Measurements from ENCODE around the gene ZFPM1. TPM values are rescaled to one million over a fixed set of nuclear protein-coding genes. Genes with fewer than 3 reads are reported as not detected.
A peak's percentile ranks its signal among the peaks of the same experiment; 100 is the strongest.

The ZFPM1 gene
- total and polyA plus RNA-seq, 4 donors: 0.19 to 12.8 (median 5.3) TPM

DNA sequence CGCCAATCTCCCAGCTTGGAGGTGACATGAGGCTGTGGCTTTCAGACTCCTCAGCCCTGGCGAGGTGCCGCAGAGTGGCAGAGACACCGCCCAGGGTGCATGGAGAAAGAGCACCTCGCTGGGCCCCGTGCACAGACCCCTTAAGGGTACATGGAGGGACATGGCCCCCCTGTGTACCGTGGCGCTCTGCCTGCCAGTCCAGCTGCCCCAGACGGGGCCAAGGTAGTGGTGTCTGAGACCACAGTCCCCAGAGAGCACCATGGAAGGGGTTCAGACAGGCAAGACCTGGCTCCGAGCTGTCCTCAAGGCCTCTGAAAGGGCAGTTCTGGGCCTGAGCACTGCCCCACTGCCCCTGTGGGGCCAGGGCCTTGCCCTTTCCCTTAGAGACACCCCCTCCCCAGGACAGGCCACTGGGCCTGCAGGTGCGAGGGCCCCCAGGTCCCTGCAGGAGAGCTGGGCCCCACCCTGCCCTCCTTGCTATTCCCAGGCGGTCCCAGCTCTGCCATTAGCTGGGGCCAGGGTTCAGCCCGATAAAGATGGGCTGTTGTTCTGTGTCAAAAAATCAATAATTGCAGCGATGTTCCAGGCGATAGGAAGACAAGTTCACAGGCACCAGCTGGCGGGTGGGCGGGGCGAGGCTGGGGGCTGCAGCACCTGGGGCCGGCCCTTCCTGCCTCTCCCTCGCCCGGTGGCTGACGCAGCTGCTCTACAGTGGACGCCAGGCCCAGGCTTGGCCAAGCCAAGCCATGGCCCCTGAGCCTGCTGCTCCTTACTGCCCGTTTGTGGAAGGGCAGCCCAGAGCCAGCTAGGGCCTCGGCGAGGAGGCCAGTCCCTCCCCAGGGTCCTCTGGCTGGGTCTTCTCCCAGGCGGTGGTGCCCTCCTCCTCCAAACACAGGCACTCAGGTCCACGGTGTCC, 51.7 kb downstream of the ZFPM1 start:
- peaks cover 14 to 37% (median 28%) of the 10 kb centered on the region in 4 donors for H3K4me1 ChIP-seq (ENCODE audit: control insufficient read depth in 4 of 4, insufficient read depth in 4 of 4, low read length in 3 of 4)
- no peaks in the 10 kb centered on the region for H3K9me3 ChIP-seq (ENCODE audit: control insufficient read depth in 4 of 4, low read length in 3 of 4)
- no peak overlapping the region for H3K4me3 ChIP-seq (ENCODE audit: low read depth in 1 of 3, low read length in 3 of 3)
- no peak for DNase-seq (ENCODE audit: low spot score)
- TF ChIP-seq HNF4A (conservative IDR thresholded peaks at IDR 0.05): peak in 1 of 2 donors; percentile 78
- TF ChIP-seq EGR1 (IDR thresholded peaks at IDR 0.05; ENCODE audit: low read depth in 2 of 2): no peak
- TF ChIP-seq RXRA (IDR thresholded peaks at IDR 0.05): peak in 1 of 2 donors; percentile 74
- TF ChIP-seq ZBTB33 (IDR thresholded peaks at IDR 0.05): no peak
- TF ChIP-seq, protein P1, sequence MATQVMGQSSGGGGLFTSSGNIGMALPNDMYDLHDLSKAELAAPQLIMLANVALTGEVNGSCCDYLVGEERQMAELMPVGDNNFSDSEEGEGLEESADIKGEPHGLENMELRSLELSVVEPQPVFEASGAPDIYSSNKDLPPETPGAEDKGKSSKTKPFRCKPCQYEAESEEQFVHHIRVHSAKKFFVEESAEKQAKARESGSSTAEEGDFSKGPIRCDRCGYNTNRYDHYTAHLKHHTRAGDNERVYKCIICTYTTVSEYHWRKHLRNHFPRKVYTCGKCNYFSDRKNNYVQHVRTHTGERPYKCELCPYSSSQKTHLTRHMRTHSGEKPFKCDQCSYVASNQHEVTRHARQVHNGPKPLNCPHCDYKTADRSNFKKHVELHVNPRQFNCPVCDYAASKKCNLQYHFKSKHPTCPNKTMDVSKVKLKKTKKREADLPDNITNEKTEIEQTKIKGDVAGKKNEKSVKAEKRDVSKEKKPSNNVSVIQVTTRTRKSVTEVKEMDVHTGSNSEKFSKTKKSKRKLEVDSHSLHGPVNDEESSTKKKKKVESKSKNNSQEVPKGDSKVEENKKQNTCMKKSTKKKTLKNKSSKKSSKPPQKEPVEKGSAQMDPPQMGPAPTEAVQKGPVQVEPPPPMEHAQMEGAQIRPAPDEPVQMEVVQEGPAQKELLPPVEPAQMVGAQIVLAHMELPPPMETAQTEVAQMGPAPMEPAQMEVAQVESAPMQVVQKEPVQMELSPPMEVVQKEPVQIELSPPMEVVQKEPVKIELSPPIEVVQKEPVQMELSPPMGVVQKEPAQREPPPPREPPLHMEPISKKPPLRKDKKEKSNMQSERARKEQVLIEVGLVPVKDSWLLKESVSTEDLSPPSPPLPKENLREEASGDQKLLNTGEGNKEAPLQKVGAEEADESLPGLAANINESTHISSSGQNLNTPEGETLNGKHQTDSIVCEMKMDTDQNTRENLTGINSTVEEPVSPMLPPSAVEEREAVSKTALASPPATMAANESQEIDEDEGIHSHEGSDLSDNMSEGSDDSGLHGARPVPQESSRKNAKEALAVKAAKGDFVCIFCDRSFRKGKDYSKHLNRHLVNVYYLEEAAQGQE (IDR thresholded peaks at IDR 0.05): peak; percentile 53
- TF ChIP-seq FOXA2 (IDR thresholded peaks at IDR 0.05): no peak
- no peak for TF ChIP-seq NR2F2 (IDR thresholded peaks at IDR 0.05)
- peak; percentile 18 for TF ChIP-seq FOXA1 (IDR thresholded peaks at IDR 0.05)
- TF ChIP-seq, protein P2, sequence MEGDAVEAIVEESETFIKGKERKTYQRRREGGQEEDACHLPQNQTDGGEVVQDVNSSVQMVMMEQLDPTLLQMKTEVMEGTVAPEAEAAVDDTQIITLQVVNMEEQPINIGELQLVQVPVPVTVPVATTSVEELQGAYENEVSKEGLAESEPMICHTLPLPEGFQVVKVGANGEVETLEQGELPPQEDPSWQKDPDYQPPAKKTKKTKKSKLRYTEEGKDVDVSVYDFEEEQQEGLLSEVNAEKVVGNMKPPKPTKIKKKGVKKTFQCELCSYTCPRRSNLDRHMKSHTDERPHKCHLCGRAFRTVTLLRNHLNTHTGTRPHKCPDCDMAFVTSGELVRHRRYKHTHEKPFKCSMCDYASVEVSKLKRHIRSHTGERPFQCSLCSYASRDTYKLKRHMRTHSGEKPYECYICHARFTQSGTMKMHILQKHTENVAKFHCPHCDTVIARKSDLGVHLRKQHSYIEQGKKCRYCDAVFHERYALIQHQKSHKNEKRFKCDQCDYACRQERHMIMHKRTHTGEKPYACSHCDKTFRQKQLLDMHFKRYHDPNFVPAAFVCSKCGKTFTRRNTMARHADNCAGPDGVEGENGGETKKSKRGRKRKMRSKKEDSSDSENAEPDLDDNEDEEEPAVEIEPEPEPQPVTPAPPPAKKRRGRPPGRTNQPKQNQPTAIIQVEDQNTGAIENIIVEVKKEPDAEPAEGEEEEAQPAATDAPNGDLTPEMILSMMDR (IDR thresholded peaks at IDR 0.05; ENCODE audit: low read depth, low read length, missing input control): no peak
- TF ChIP-seq, protein P3, sequence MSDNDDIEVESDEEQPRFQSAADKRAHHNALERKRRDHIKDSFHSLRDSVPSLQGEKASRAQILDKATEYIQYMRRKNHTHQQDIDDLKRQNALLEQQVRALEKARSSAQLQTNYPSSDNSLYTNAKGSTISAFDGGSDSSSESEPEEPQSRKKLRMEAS (IDR thresholded peaks at IDR 0.05): no peak
- no peak for TF ChIP-seq TAF1 (conservative IDR thresholded peaks at IDR 0.05)
- TF ChIP-seq RAD21 (IDR thresholded peaks at IDR 0.05): no peak
- TF ChIP-seq JUND (IDR thresholded peaks at IDR 0.05): peak in 1 of 2 donors; percentile 25
- TF ChIP-seq SP1 (IDR thresholded peaks at IDR 0.05): peak; percentile 40
- TF ChIP-seq GABPA (IDR thresholded peaks at IDR 0.05 in 1 of 2, conservative IDR thresholded peaks at IDR 0.05 in 1 of 2): peak in 1 of 2 donors; percentile 23
- no peak for TF ChIP-seq HNF4G (IDR thresholded peaks at IDR 0.05)
- TF ChIP-seq YY1 (IDR thresholded peaks at IDR 0.05): peak; percentile 86
- TF ChIP-seq, protein P4, sequence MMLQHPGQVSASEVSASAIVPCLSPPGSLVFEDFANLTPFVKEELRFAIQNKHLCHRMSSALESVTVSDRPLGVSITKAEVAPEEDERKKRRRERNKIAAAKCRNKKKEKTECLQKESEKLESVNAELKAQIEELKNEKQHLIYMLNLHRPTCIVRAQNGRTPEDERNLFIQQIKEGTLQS (IDR thresholded peaks at IDR 0.05): no peak
- H3K9ac ChIP-seq (ENCODE audit: low read depth in 1 of 2, low read length in 2 of 2): no peak overlapping the region
- WGBS: 44% methylated on average over 28 of the region's 28 CpGs
- peaks cover 0 to 9% (median 1%) of the 10 kb centered on the region in 4 donors for H3K36me3 ChIP-seq (ENCODE audit: control insufficient read depth in 4 of 4, insufficient read depth in 3 of 4, low read depth in 1 of 4, low read length in 3 of 4)
- peak overlapping the region; percentile 28 to 69 for H3K27ac ChIP-seq (ENCODE audit: low read depth in 1 of 2, low read length in 2 of 2)
- no peaks in the 10 kb centered on the region for H3K27me3 ChIP-seq (ENCODE audit: control insufficient read depth in 4 of 4, insufficient read depth in 4 of 4, low read length in 3 of 4)

Data from liver (tissue), 9 donors.